Immature natural killer cell (primary cell): ENCODE measurements around the gene MMP2. TPM values are rescaled to one million over a fixed set of nuclear protein-coding genes. Genes with fewer than 3 reads are reported as not detected.

ENCODE experiments used
- DNase-seq, 3 donors: peaks; one replicate each; pipeline ENCODE4 v3.0.0; 2022; ENCODE audit warnings: mixed read lengths in 1 of 3
- H3K27ac Mint-ChIP-seq, 6 donors: one replicate each; pipeline ENCODE4 v1.8.0; 2020; ENCODE audit warnings: mixed read lengths in 6 of 6, mild to moderate bottlenecking in 5 of 6, inconsistent platforms in 4 of 6, moderate library complexity in 3 of 6
- H3K27me3 Mint-ChIP-seq, 3 donors: one replicate each; pipeline ENCODE4 v1.8.0; 2020 to 2021; ENCODE audit warnings: low read depth in 3 of 3, mild to moderate bottlenecking in 3 of 3, mixed read lengths in 3 of 3, moderate library complexity in 3 of 3, inconsistent platforms in 1 of 3
- H3K36me3 Mint-ChIP-seq, 3 donors: one replicate each; pipeline ENCODE4 v1.8.0; 2020; ENCODE audit warnings: mixed read lengths in 3 of 3, inconsistent platforms in 2 of 3, mild to moderate bottlenecking in 2 of 3
- H3K4me1 Mint-ChIP-seq, 2 donors: one replicate each; pipeline ENCODE4 v1.8.0; 2020; ENCODE audit warnings: inconsistent platforms in 2 of 2, mild to moderate bottlenecking in 2 of 2, mixed read lengths in 2 of 2, moderate library complexity in 1 of 2
- H3K4me3 Mint-ChIP-seq, 5 donors: one replicate each; pipeline ENCODE4 v1.8.0; 2020; ENCODE audit warnings: mild to moderate bottlenecking in 5 of 5, mixed read lengths in 5 of 5, inconsistent platforms in 3 of 5, moderate library complexity in 3 of 5
- H3K9me3 Mint-ChIP-seq, 6 donors: one replicate each; pipeline ENCODE4 v1.8.0; 2020; ENCODE audit warnings: mild to moderate bottlenecking in 6 of 6, mixed read lengths in 6 of 6, inconsistent platforms in 4 of 6, moderate library complexity in 3 of 6
- polyA plus RNA-seq, 3 donors: library from polyadenylated mRNA; unstranded; fragments of 300-500 nt; fragmentation: Illumina TruSeq; gene quantifications; one replicate each; pipeline ENCODE4 v1.2.3, GENCODE V29; 2021

MMP2 gene
- polyA plus RNA-seq, 3 donors from 2014 or later, result not detected

- Mint-ChIP-seq H3K4me1 (no peaks in the 10 kb centered on the region), H3K27me3 (peaks cover 0 to 4% (median 1%) of the 10 kb centered on the region in 3 donors), H3K36me3 (no peaks in the 10 kb centered on the region), H3K9me3 (no peaks in the 10 kb centered on the region), H3K27ac (no peak overlapping the region), H3K4me3 (no peak overlapping the region)
- DNase-seq, result no peak
These were observed 25.1 kb upstream of the MMP2 start for GRCh38 chr16:55453909-55454308.

- Mint-ChIP-seq H3K27me3 (peaks cover 0 to 6% (median 1%) of the 10 kb centered on the region in 3 donors), H3K27ac (no peak overlapping the region), H3K36me3 (no peaks in the 10 kb centered on the region), H3K4me1 (no peaks in the 10 kb centered on the region), H3K4me3 (no peak overlapping the region), H3K9me3 (no peaks in the 10 kb centered on the region)
- DNase-seq, result no peak
These were observed 24.1 kb upstream of the MMP2 start for GRCh38 chr16:55454861-55455260.

- no peak overlapping the region for H3K27ac Mint-ChIP-seq
- H3K27me3 Mint-ChIP-seq, result peaks cover 0 to 8% (median 1%) of the 10 kb centered on the region in 3 donors
- DNase-seq, result no peak
- H3K4me1 Mint-ChIP-seq, result no peaks in the 10 kb centered on the region
- no peaks in the 10 kb centered on the region for H3K9me3 Mint-ChIP-seq
- H3K4me3 Mint-ChIP-seq, result no peak overlapping the region
- H3K36me3 Mint-ChIP-seq, result no peaks in the 10 kb centered on the region
These were observed 16.8 kb upstream of the MMP2 start for GRCh38 chr16:55462241-55462640.

GRCh38 chr16:55464375-55464774 lies 14.6 kb upstream of the MMP2 start:
- Mint-ChIP-seq H3K4me3 (no peak overlapping the region), H3K9me3 (no peaks in the 10 kb centered on the region), H3K4me1 (no peaks in the 10 kb centered on the region), H3K27ac (no peak overlapping the region), H3K27me3 (peaks cover 0 to 4% (median 1%) of the 10 kb centered on the region in 3 donors), H3K36me3 (no peaks in the 10 kb centered on the region)
- no peak for DNase-seq

- H3K9me3 Mint-ChIP-seq, result no peaks in the 10 kb centered on the region
- no peaks in the 10 kb centered on the region for H3K36me3 Mint-ChIP-seq
- H3K27me3 Mint-ChIP-seq, result peaks cover 0 to 2% (median 1%) of the 10 kb centered on the region in 3 donors
- H3K4me3 Mint-ChIP-seq, result no peak overlapping the region
- DNase-seq, result peak; percentile 59 to 73 (median 69)
- H3K27ac Mint-ChIP-seq, result no peak overlapping the region
- H3K4me1 Mint-ChIP-seq, result no peaks in the 10 kb centered on the region
These were observed 13.7 kb upstream of the MMP2 start for GRCh38 chr16:55465077-55465896.

- no peak for DNase-seq
- H3K4me3 Mint-ChIP-seq, result no peak overlapping the region
- H3K4me1 Mint-ChIP-seq, result no peaks in the 10 kb centered on the region
- no peaks in the 10 kb centered on the region for H3K36me3 Mint-ChIP-seq
- H3K9me3 Mint-ChIP-seq, result no peaks in the 10 kb centered on the region
- H3K27me3 Mint-ChIP-seq, result peaks cover 0 to 3% (median 2%) of the 10 kb centered on the region in 3 donors
- H3K27ac Mint-ChIP-seq, result no peak overlapping the region
These were observed 12.8 kb upstream of the MMP2 start for GRCh38 chr16:55466209-55466608.

GRCh38 chr16:55467898-55468297 lies 11.1 kb upstream of the MMP2 start:
- Mint-ChIP-seq H3K27me3 (peaks cover 0 to 4% (median 3%) of the 10 kb centered on the region in 3 donors), H3K36me3 (no peaks in the 10 kb centered on the region), H3K4me1 (no peaks in the 10 kb centered on the region), H3K4me3 (no peak overlapping the region), H3K27ac (no peak overlapping the region), H3K9me3 (no peaks in the 10 kb centered on the region)
- DNase-seq, result no peak

- no peaks in the 10 kb centered on the region for H3K36me3 Mint-ChIP-seq
These were observed 10.5 kb upstream of the MMP2 start for GRCh38 chr16:55468352-55468990.

GRCh38 chr16:55469821-55470532 lies 9.0 kb upstream of the MMP2 start:
- no peak for DNase-seq
- Mint-ChIP-seq H3K36me3 (no peaks in the 10 kb centered on the region), H3K27ac (no peak overlapping the region), H3K27me3 (peaks cover 0 to 8% (median 3%) of the 10 kb centered on the region in 3 donors), H3K9me3 (no peaks in the 10 kb centered on the region), H3K4me1 (no peaks in the 10 kb centered on the region), H3K4me3 (no peak overlapping the region)

More at GRCh38 chr16:55468352-55468990, 10.5 kb upstream of the MMP2 start:
- no peak overlapping the region for H3K4me3 Mint-ChIP-seq
- peaks cover 0 to 4% (median 3%) of the 10 kb centered on the region in 3 donors for H3K27me3 Mint-ChIP-seq
- H3K27ac Mint-ChIP-seq, result no peak overlapping the region
- no peak for DNase-seq
- no peaks in the 10 kb centered on the region for H3K9me3 Mint-ChIP-seq
- H3K4me1 Mint-ChIP-seq, result no peaks in the 10 kb centered on the region

GRCh38 chr16:55470533-55471371 lies 8.2 kb upstream of the MMP2 start:
- no peak overlapping the region for H3K4me3 Mint-ChIP-seq
- no peaks in the 10 kb centered on the region for H3K4me1 Mint-ChIP-seq
- H3K27ac Mint-ChIP-seq, result no peak overlapping the region
- H3K36me3 Mint-ChIP-seq, result no peaks in the 10 kb centered on the region
- no peaks in the 10 kb centered on the region for H3K9me3 Mint-ChIP-seq
- peaks cover 0 to 8% (median 3%) of the 10 kb centered on the region in 3 donors for H3K27me3 Mint-ChIP-seq
- no peak for DNase-seq

GRCh38 chr16:55471448-55472097 lies 7.4 kb upstream of the MMP2 start:
- no peak overlapping the region for H3K4me3 Mint-ChIP-seq
- H3K27ac Mint-ChIP-seq, result no peak overlapping the region

GRCh38 chr16:55473587-55473986 lies 5.4 kb upstream of the MMP2 start:
- H3K4me3 Mint-ChIP-seq, result no peak overlapping the region
- H3K27ac Mint-ChIP-seq, result no peak overlapping the region
- H3K4me1 Mint-ChIP-seq, result no peaks in the 10 kb centered on the region
- peaks cover 0 to 13% (median 3%) of the 10 kb centered on the region in 3 donors for H3K27me3 Mint-ChIP-seq
- no peak for DNase-seq
- no peaks in the 10 kb centered on the region for H3K36me3 Mint-ChIP-seq
- H3K9me3 Mint-ChIP-seq, result no peaks in the 10 kb centered on the region

More at GRCh38 chr16:55471448-55472097, 7.4 kb upstream of the MMP2 start:
- no peaks in the 10 kb centered on the region for H3K9me3 Mint-ChIP-seq
- H3K27me3 Mint-ChIP-seq, result peaks cover 0 to 8% (median 3%) of the 10 kb centered on the region in 3 donors
- H3K4me1 Mint-ChIP-seq, result no peaks in the 10 kb centered on the region
- no peaks in the 10 kb centered on the region for H3K36me3 Mint-ChIP-seq
- DNase-seq, result no peak

GRCh38 chr16:55474821-55475220 lies 4.2 kb upstream of the MMP2 start:
- Mint-ChIP-seq H3K27me3 (peaks cover 2 to 17% (median 3%) of the 10 kb centered on the region in 3 donors), H3K36me3 (no peaks in the 10 kb centered on the region), H3K4me1 (no peaks in the 10 kb centered on the region), H3K9me3 (no peaks in the 10 kb centered on the region), H3K4me3 (no peak overlapping the region), H3K27ac (no peak overlapping the region)
- no peak for DNase-seq
